Mesodermal cell (in vitro differentiated cells): ENCODE data around the gene ZNF516.

Experiments
- H3K27ac ChIP-seq: 2 replicates; pipeline ENCODE4 v1.7.0; 2013; ENCODE audit warnings: mild to moderate bottlenecking, low read depth, low read length, moderate library complexity; ENCODE audit not compliant: severe bottlenecking
- H3K36me3 ChIP-seq: 2 replicates; pipeline ENCODE4 v1.7.1; 2013; ENCODE audit warnings: mild to moderate bottlenecking, low read length, moderate library complexity; ENCODE audit not compliant: control insufficient read depth, insufficient read depth
- H3K4me1 ChIP-seq: one replicate; pipeline ENCODE4 v1.7.1; 2013; ENCODE audit warnings: mild to moderate bottlenecking, low read length; ENCODE audit not compliant: insufficient read depth, control insufficient read depth, poor library complexity, severe bottlenecking
- H3K4me3 ChIP-seq: 2 replicates; pipeline ENCODE4 v1.7.0; 2013; ENCODE audit warnings: low read length, control low read depth, mild to moderate bottlenecking; ENCODE audit not compliant: insufficient read depth, poor library complexity, severe bottlenecking; ENCODE audit errors: extremely low read depth
- H3K9me3 ChIP-seq: 2 replicates; pipeline ENCODE4 v1.7.1; 2013; ENCODE audit warnings: mild to moderate bottlenecking, low read length, moderate library complexity; ENCODE audit not compliant: control insufficient read depth
- WGBS, 2 experiments: methylation state at CpG; one replicate each; pipeline ENCODE4 v1.1.5; 2013; ENCODE audit warnings: missing lambda C conversion rate in 2 of 2; ENCODE audit not compliant: insufficient coverage in 2 of 2; 5-methylcytosine and 5-hydroxymethylcytosine counted together

The ZNF516 gene

DNA sequence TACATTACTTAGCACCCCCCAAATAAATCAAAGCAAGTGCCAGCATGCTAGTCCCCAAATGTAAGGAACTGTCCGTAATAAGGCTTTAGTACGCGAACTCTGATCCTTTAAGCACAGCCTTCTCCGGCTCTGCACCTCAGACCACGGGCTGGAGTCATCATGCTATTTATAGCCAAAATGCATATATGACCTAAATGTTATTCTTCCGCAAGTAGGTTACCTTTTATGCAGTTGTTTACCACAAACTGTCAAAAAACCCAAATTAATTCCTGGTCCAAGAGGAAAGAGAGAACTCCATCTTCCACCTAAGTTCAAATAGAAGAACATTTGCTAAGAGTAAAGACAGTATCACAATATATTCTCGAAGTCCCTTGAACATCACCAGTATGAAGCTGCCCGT, 42.7 kb downstream of the ZNF516 start:
- WGBS, 2 experiments, result 24 to 33% methylated on average over 4 to 6 of the region's 8 CpGs
- Histone ChIP-seq H3K36me3 (peaks cover 8% of the 10 kb centered on the region), H3K4me3 (peak overlapping the region; percentile 27), H3K9me3 (no peaks in the 10 kb centered on the region), H3K27ac (peak overlapping the region; percentile 89), H3K4me1 (peaks cover 84% of the 10 kb centered on the region)

DNA sequence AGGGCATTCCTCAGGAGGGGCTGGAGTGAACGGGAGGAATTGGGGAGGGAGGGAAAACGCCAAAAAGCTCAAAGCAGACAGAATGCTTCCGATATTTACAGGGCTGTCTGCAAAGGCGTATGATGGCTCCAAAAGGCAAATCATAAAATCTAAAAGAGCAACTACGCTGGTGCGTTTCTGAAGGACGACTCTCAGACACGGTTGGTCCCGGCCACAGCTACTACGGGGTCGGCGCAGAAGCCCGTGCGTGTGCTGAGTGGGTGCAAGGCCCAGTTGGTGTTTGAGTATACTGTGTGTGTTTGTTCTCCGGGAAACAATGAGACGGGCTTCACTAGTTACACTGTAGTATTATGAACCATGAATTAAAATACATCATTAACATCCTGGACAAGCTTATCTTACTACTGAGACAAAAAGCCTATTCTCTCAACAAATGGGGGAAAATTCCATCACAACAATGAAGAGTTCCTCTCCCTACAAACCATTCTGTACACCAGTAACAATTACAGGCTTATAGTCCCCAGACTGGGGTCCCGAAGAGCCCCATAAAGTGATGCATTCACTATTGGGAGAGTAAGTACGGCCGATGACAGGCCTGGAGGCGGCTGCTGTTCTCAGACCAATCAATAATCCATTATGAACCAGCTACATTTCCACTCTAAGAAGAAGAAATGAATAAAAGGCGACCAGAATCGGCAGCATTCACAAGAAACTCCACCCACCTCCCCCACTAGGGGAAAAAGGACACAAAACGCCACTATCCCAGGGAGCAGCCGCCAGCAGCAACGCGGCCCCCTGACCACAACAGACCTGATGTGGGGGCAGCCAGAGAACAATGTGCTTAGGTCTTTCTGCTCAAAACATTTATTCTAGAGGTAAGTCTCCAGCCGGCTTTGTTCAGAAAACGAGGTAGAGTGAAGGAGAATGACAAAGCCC, 43.4 kb downstream of the ZNF516 start:
- peak overlapping the region; percentile 89 for H3K27ac ChIP-seq
- H3K4me3 ChIP-seq, result peak overlapping the region; percentile 27
- 12 to 17% methylated on average over 11 to 17 of the region's 28 CpGs for WGBS, 2 experiments
- no peaks in the 10 kb centered on the region for H3K9me3 ChIP-seq
- H3K4me1 ChIP-seq, result peaks cover 77% of the 10 kb centered on the region
- H3K36me3 ChIP-seq, result peaks cover 8% of the 10 kb centered on the region

DNA sequence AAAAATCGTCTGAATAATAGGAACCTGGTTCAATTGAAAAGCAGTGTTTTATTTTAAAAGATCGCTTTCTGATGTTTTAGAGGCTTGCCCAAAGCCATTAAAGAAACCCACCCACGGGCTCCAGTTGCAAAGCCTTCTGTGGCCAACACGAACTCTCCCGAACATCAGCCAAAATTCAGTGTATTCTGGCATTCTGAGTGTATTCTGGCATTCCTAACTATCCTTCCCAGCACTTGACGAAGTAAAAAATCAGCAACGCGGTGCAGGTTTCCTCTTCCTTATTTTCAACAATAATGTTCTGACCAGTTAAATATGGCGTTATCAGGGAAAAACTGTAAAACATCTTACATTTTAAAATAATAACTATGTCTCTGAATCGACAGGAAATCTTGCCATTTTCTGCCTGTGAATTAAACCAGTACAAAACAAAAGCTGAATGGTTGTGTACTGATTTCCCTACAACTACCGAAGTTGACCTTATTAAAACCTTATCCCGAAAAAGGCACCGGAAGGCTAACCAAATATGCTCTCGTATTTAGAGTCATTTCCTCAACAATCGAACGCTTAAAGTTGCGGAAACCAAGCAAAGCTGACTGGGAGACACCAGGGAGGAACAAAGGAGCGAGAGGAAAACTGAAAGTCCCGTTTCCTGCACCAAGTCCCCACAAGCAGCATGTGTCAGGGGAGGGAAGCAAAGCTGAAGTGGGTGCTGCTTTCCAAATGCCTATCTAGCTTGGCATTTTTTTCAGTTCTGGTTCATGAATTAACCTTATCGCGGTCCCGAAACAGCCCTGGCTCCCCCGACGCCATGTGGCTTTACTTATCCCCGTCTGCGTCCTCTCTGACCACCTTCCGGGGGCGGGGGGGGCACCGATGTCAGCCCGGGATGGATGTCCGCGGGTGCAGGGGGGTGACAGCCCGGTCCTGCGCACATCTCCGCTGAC, 44.3 kb downstream of the ZNF516 start:
- Histone ChIP-seq H3K27ac (peak overlapping the region; percentile 89), H3K4me3 (peak overlapping the region; percentile 27), H3K9me3 (no peaks in the 10 kb centered on the region), H3K36me3 (peaks cover 8% of the 10 kb centered on the region), H3K4me1 (peaks cover 71% of the 10 kb centered on the region)
- WGBS, 2 experiments, result 12 to 17% methylated on average over 20 to 21 of the region's 35 CpGs

DNA sequence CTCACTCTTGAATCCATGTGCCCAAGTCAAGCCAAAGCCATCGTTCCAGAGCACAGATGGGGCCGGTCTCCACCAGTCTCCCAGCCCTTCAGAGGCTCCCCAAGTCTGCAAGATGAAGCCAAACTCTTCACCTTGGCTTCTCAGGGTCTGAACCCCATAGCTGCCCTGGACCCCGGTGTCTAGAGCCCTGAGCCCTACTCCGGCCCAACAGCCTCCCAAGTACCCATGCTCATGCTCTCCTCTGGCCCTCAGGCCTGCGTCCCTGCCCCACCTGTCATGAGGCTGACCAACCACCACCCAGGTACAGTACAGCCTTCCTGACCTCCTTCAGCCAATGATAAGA, 46.0 kb downstream of the ZNF516 start:
- Histone ChIP-seq H3K4me3 (no peak overlapping the region), H3K27ac (no peak overlapping the region), H3K9me3 (no peaks in the 10 kb centered on the region), H3K4me1 (peaks cover 60% of the 10 kb centered on the region), H3K36me3 (peaks cover 14% of the 10 kb centered on the region)
- 94 to 95% methylated on average over 5 of the region's 5 CpGs for WGBS, 2 experiments

DNA sequence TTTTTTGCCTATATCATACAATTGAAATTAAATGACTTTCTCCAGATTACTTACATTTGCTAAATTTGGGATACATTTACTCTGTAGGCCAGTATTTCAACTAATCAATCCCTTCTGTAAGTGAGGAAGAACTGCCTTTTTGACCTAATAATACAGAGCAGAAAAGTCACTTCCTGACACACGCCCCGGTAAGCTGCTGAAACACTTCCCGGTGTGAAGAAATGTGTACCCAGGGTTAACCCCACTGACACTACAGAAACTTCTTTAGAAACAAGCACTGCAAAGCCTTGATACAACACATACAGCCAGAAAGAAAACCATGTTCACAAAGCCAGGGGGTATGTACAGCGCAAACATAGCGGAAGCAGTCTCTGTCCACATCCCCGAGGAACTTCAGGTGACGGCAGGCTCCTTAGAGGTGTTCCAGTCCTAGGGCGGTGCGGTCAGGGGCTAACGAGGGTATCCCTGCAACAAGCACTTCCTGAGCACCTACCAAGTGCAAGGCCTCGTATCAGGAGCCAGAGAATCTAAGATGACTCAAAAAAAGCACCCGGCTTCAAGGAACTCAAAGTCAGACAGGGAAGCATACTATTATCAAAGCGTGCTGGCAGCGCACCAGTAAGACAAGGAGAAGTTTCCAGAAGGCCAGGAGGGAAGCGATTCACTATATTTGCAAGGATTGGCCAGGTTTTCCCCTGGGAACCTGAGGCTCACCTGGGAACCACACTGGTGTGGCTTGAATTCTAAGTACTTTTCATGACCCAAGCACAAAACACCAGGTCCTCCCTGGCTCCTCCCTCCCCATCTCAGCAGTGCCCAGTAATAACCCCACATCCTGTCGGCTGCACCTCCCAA, 46.6 kb downstream of the ZNF516 start:
- Histone ChIP-seq H3K27ac (no peak overlapping the region), H3K36me3 (peaks cover 20% of the 10 kb centered on the region), H3K9me3 (no peaks in the 10 kb centered on the region), H3K4me1 (peaks cover 54% of the 10 kb centered on the region), H3K4me3 (no peak overlapping the region)
- 95 to 96% methylated on average over 13 to 14 of the region's 16 CpGs for WGBS, 2 experiments

DNA sequence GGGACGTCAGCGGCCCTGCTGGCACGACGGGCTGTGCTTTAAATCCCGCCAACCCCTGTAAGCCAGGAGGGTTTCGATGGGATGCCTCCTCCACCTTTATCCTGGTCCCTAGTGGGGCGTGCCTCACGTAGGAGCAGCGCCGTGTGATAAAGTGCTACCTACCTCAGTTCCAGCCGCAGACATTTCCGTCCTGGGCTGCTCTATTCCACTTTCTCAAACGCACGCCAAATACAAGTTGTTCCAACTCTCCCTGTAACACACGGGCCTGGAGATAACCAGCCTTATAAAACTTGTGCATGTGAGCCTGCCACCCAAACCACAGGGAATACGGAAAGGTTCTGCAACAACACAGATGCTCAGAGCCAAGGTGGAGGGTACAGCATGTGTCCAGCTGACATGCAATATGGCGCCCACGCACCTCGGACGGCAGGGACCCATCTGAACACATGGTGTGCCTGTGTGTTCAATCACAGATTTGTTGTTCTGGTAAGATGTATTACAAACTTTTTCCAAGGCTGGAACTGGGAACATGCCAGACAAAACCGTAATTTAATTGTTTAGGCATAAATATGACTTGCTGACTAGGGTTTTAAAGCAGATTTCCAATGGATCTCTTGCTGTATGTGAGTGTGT, 47.7 kb downstream of the ZNF516 start:
- WGBS, 2 experiments, result 95 to 97% methylated on average over 18 to 21 of the region's 21 CpGs
- H3K36me3 ChIP-seq, result peaks cover 31% of the 10 kb centered on the region
- H3K27ac ChIP-seq, result no peak overlapping the region
- peaks cover 43% of the 10 kb centered on the region for H3K4me1 ChIP-seq
- no peaks in the 10 kb centered on the region for H3K9me3 ChIP-seq
- no peak overlapping the region for H3K4me3 ChIP-seq

DNA sequence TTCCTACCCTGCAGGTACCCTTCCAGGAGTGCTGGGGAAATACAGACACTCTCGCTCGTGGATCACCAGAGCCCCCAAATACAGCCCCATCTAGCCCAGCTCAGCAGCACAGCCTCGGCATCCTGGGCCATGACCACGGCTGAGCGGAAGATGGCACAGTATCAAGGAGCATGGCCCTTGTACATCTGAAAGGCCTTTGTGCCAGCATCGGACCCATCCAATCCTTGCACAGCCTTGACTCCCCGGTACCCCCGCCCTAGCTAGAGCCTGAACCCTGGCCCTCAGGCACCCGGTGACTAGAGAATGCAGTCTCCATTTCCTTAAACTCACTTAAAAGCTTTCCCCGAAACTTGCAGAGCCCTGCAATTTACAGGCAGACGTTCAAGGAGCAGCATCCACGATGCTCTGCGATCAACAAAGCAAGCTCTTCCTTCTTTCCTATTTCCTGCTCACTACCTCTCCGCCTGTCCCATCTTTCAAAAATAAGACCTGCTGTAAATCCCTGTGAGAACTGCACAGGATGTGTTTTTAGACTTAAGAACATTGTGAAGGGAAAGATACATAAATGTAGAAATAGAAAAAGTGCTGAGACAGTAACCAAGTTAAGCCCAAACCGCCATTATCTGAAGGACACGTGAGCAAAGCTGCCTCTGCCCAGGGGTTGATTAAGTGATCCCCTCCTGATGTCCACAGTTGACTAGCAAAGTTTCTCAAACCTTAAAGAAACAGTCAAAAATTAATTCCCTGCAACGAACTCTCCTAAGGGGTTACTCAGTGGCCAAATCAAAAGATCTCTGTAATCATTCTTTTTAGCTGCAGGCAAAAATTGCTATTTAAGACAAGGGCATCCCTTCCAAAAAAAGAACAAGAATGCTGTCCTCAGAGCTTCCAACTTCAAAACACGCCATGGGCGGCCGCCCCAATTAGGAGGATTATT, 48.5 kb downstream of the ZNF516 start:
- no peak overlapping the region for H3K4me3 ChIP-seq
- 92 to 95% methylated on average over 15 to 18 of the region's 20 CpGs for WGBS, 2 experiments

DNA sequence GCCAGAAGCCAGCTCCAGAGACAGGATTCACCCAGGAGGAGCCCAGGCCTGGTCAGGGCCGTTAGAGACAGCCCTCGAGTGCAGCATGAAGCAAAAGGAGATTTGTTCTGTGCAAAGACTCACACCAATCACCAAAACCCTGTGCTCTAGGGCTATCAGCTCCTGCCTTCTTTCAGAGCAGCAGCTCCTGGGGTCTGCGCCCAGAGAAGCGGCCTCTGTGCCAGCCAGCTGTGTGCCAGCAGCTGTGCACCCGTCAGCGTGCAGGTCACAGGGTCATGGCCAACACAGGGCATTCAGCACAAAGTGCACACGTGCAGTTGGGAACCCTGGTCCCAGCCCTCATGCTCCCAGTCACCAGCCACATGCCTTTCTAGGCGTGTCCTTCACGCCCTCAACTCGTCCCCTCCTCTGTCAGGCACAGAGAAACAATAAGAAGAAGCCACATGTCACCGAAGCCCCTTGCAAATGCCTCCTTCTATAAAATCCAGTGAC, 49.3 kb downstream of the ZNF516 start:
- Histone ChIP-seq H3K9me3 (no peaks in the 10 kb centered on the region), H3K27ac (peak overlapping the region; percentile 29), H3K4me1 (peaks cover 32% of the 10 kb centered on the region), H3K36me3 (peaks cover 46% of the 10 kb centered on the region), H3K4me3 (no peak overlapping the region)
- WGBS, 2 experiments, result 89 to 95% methylated on average over 10 to 11 of the region's 11 CpGs

More for the DNA sequence above, 48.5 kb downstream of the ZNF516 start:
- H3K36me3 ChIP-seq, result peaks cover 39% of the 10 kb centered on the region
- H3K4me1 ChIP-seq, result peaks cover 37% of the 10 kb centered on the region
- H3K9me3 ChIP-seq, result no peaks in the 10 kb centered on the region
- no peak overlapping the region for H3K27ac ChIP-seq

DNA sequence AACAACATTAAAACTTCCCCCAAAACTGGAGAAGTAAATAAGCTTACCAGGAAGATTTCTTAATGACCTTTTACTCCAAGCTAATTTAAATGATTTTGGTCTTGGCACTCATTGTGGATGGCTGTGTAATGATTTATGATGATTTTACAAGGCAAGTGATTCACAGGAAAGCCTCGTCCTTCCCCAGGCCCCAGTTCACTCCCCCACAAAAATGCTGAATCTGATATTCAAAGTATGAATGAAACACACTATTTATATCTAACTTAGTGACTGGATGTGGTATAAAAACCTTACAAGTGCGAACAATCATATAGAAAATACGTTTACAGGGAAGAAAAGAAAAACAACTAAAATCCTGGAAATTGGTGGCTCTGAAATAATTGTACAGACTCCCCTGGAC, 49.8 kb downstream of the ZNF516 start:
- Histone ChIP-seq H3K27ac (no peak overlapping the region), H3K36me3 (peaks cover 51% of the 10 kb centered on the region), H3K9me3 (no peaks in the 10 kb centered on the region), H3K4me1 (peaks cover 30% of the 10 kb centered on the region), H3K4me3 (no peak overlapping the region)
- WGBS, 2 experiments, result 100% methylated on average over 1 of the region's 3 CpGs; no CpG with 5 or more reads in 1 of the 2 experiments
